ENCODE measurements around the gene NAPA.

GRCh38 chr19:47447470-47448359 is 67.1 kb downstream of the NAPA start:
- TF ChIP-seq EZH2phosphoT487 (IDR thresholded peaks at IDR 0.05; ENCODE audit: borderline replicate concordance), result no peak
- TF ChIP-seq, protein P1, sequence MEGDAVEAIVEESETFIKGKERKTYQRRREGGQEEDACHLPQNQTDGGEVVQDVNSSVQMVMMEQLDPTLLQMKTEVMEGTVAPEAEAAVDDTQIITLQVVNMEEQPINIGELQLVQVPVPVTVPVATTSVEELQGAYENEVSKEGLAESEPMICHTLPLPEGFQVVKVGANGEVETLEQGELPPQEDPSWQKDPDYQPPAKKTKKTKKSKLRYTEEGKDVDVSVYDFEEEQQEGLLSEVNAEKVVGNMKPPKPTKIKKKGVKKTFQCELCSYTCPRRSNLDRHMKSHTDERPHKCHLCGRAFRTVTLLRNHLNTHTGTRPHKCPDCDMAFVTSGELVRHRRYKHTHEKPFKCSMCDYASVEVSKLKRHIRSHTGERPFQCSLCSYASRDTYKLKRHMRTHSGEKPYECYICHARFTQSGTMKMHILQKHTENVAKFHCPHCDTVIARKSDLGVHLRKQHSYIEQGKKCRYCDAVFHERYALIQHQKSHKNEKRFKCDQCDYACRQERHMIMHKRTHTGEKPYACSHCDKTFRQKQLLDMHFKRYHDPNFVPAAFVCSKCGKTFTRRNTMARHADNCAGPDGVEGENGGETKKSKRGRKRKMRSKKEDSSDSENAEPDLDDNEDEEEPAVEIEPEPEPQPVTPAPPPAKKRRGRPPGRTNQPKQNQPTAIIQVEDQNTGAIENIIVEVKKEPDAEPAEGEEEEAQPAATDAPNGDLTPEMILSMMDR (conservative IDR thresholded peaks at IDR 0.05; ENCODE audit: low read length), result no peak

Data from Loucy (cell line).